HCT116 (cell line): ENCODE results near the gene SLC22A15. TPM values are rescaled to one million over a fixed set of nuclear protein-coding genes. Genes with fewer than 3 reads are reported as not detected.

ENCODE experiments used
- ATAC-seq: fragments of 200-7000 bp; cut with Tn5 transposase; 2 replicates; pipeline ENCODE4 v1.9.1; 2020; ENCODE audit warnings: mild to moderate bottlenecking, moderate library complexity
- BruUV-seq: library from RNA; stranded (reverse); fragments of 400-500 nt; replicated peaks from 2 replicates; lab custom pipeline; 2021; lab: Mats Ljungman, UMichigan
- CTCF ChIA-PET: fragments of 300-600 bp; sonication (Branson Sonifier 250); formaldehyde crosslinking; loops from one replicate; lab custom pipeline; 2021; ENCODE audit warnings: antibody characterized with exemption; lab: Charles Lee
- POLR2A ChIA-PET: fragments of 300-600, 350-600 bp; sonication (Branson Sonifier 250); formaldehyde crosslinking; loops from one replicate; lab custom pipeline; 2021; ENCODE audit warnings: antibody characterized with exemption; lab: Charles Lee
- RAD21 ChIA-PET, 2 experiments: fragments of 300-600 bp; sonication (Branson Sonifier 250); formaldehyde crosslinking; loops; one replicate each; lab custom pipeline; 2023; ENCODE audit warnings: low total read pairs in 2 of 2; ENCODE audit not compliant: uncharacterized antibody in 2 of 2, unreplicated experiment in 2 of 2, low non-redundant PET in 1 of 2; lab: Charles Lee
- DNase-seq: peaks from one replicate; pipeline ENCODE4 v3.0.0-alpha.2; 2010; ENCODE audit warnings: low read depth, low spot score
- H2AFZ ChIP-seq: fragments of 200-600 bp; shearing (Covaris generic), sonication (generic); 2 replicates; pipeline ENCODE4 v1.6.1; 2017; ENCODE audit warnings: low read depth, mixed run types, mixed read lengths, antibody characterized with exemption, low read length; ENCODE audit not compliant: poor library complexity, severe bottlenecking
- H3K27ac ChIP-seq: 2 replicates; pipeline ENCODE4 v1.5.1; 2012; ENCODE audit warnings: low read depth, low read length
- H3K27me3 ChIP-seq: fragments of 200-600 bp; sonication (generic); 2 replicates; pipeline ENCODE4 v1.6.1; 2016; ENCODE audit warnings: mixed run types, low read length, mixed read lengths; ENCODE audit not compliant: insufficient read depth
- H3K36me3 ChIP-seq, 2 experiments: fragments of 200-500 bp in 1 of 2; fragments of 200-600 bp in 1 of 2; sonication (Bioruptor generic) in 1 of 2; sonication (generic) in 1 of 2; 2 replicates each; pipeline versions ENCODE4 v1.5.1 to v1.6.1; 2014 to 2016; ENCODE audit warnings: low read length in 2 of 2, inconsistent platforms in 1 of 2, mixed read lengths in 1 of 2, mixed run types in 1 of 2; ENCODE audit not compliant: insufficient read depth in 2 of 2, control insufficient read depth in 1 of 2
- H3K4me1 ChIP-seq, 2 experiments: fragments of 200-600 bp in 1 of 2; sonication (generic) in 1 of 2; 2 replicates each; pipeline versions ENCODE4 v1.5.1 to v1.6.1; 2012 to 2017; ENCODE audit warnings: low read length in 2 of 2, inconsistent platforms in 1 of 2, mild to moderate bottlenecking in 1 of 2, mixed read lengths in 1 of 2, mixed run types in 1 of 2, moderate library complexity in 1 of 2; ENCODE audit not compliant: insufficient read depth in 2 of 2, control insufficient read depth in 1 of 2
- H3K4me2 ChIP-seq: fragments of 200-600 bp; sonication (generic); 2 replicates; pipeline ENCODE4 v1.6.1; 2017; ENCODE audit warnings: mixed run types, low read length, mixed read lengths
- H3K4me3 ChIP-seq, 2 experiments: fragments of 200-600 bp in 1 of 2; sonication (generic) in 1 of 2; replicated peaks in 1 of 2; 2 replicates each; pipeline ENCODE4 v1.5.1; 2011 to 2016; ENCODE audit warnings: low read length in 2 of 2, control low read depth in 1 of 2, low read depth in 1 of 2, mild to moderate bottlenecking in 1 of 2, mixed read lengths in 1 of 2, mixed run types in 1 of 2
- H3K79me2 ChIP-seq: fragments of 200-600 bp; sonication (generic); 2 replicates; pipeline ENCODE4 v1.6.1; 2017; ENCODE audit warnings: mild to moderate bottlenecking, mixed run types, low read length, moderate library complexity, mixed read lengths; ENCODE audit not compliant: insufficient read depth
- H3K9ac ChIP-seq: fragments of 200-600 bp; sonication (generic); 2 replicates; pipeline ENCODE4 v1.6.1; 2016; ENCODE audit warnings: low read length, mixed read lengths
- H3K9me2 ChIP-seq: fragments of 200-600 bp; sonication (generic), shearing (Covaris generic); 2 replicates; pipeline ENCODE4 v1.6.1; 2017; ENCODE audit warnings: mixed run types, mild to moderate bottlenecking, moderate library complexity; ENCODE audit not compliant: insufficient read depth
- H3K9me3 ChIP-seq, 2 experiments: fragments of 200-500 bp in 1 of 2; fragments of 200-600 bp in 1 of 2; sonication (Bioruptor generic) in 1 of 2; sonication (generic) in 1 of 2; 2 replicates each; pipeline ENCODE4 v1.6.1; 2014 to 2017; ENCODE audit warnings: low read length in 2 of 2, mixed read lengths in 2 of 2, inconsistent platforms in 1 of 2, low read depth in 1 of 2, mild to moderate bottlenecking in 1 of 2, mixed run types in 1 of 2, moderate library complexity in 1 of 2; ENCODE audit not compliant: control insufficient read depth in 1 of 2, insufficient read depth in 1 of 2
- H4K20me1 ChIP-seq: fragments of 200-600 bp; sonication (generic), shearing (Covaris generic); 2 replicates; pipeline ENCODE4 v1.6.1; 2017; ENCODE audit warnings: mixed run types, mild to moderate bottlenecking, moderate library complexity; ENCODE audit not compliant: insufficient read depth
- CBX3 ChIP-seq: IDR thresholded peaks from 2 replicates; pipeline ENCODE4 v1.6.1; 2012; ENCODE audit warnings: low read depth
- CEBPB ChIP-seq: IDR thresholded peaks from 2 replicates; pipeline ENCODE4 v1.6.1; 2012; ENCODE audit warnings: low read depth
- CTCF ChIP-seq, 3 experiments: fragments of 200-600 bp in 1 of 3; sonication (generic) in 1 of 3; IDR thresholded peaks in 2 of 3; conservative IDR thresholded peaks in 1 of 3; 2 replicates each; pipeline ENCODE4 v1.5.1; 2012 to 2017; ENCODE audit warnings: low read depth in 2 of 3, low read length in 2 of 3, antibody characterized with exemption in 1 of 3, borderline replicate concordance in 1 of 3, control low read depth in 1 of 3, mild to moderate bottlenecking in 1 of 3, mixed read lengths in 1 of 3, mixed run types in 1 of 3, moderate library complexity in 1 of 3; ENCODE audit not compliant: insufficient read depth in 1 of 3
- EGR1 ChIP-seq: IDR thresholded peaks from 2 replicates; pipeline ENCODE4 v1.6.1; 2012; ENCODE audit warnings: low read depth
- ELF1 ChIP-seq: IDR thresholded peaks from 2 replicates; pipeline ENCODE4 v1.6.1; 2012; ENCODE audit warnings: low read depth, borderline replicate concordance
- EZH2 ChIP-seq: fragments of 200-600 bp; sonication (generic); IDR thresholded peaks from 2 replicates; pipeline ENCODE4 v1.6.1; 2017; ENCODE audit warnings: antibody characterized with exemption, mixed run types
- FOSL1 ChIP-seq: IDR thresholded peaks from 2 replicates; pipeline ENCODE4 v1.6.1; 2012; ENCODE audit warnings: low read depth
- JUND ChIP-seq: IDR thresholded peaks from 2 replicates; pipeline ENCODE4 v1.6.1; 2012
- MAX ChIP-seq: IDR thresholded peaks from 2 replicates; pipeline ENCODE4 v1.6.1; 2012
- POLR2AphosphoS5 ChIP-seq: IDR thresholded peaks from 2 replicates; pipeline ENCODE4 v1.6.1; 2011; ENCODE audit warnings: mild to moderate bottlenecking, low read depth, low read length, moderate library complexity
- REST ChIP-seq: IDR thresholded peaks from 2 replicates; pipeline ENCODE4 v1.6.1; 2012; ENCODE audit warnings: low read depth
- SIN3A ChIP-seq: IDR thresholded peaks from 2 replicates; pipeline ENCODE4 v1.6.1; 2012; ENCODE audit warnings: low read depth
- SP1 ChIP-seq: IDR thresholded peaks from 2 replicates; pipeline ENCODE4 v1.6.1; 2012; ENCODE audit warnings: low read depth
- TCF7L2 ChIP-seq: IDR thresholded peaks from 2 replicates; pipeline ENCODE4 v1.7.0; 2011; ENCODE audit warnings: borderline replicate concordance, inconsistent platforms; ENCODE audit not compliant: insufficient read depth, insufficient read length; ENCODE audit errors: extremely low read depth
- YY1 ChIP-seq: IDR thresholded peaks from 2 replicates; pipeline ENCODE4 v1.6.1; 2011; ENCODE audit warnings: low read length, low read depth, moderate library complexity, mild to moderate bottlenecking; ENCODE audit not compliant: insufficient replicate concordance; ENCODE audit errors: extremely low read depth
- ZNF274 ChIP-seq: fragments of 200-500 bp; sonication (Bioruptor generic); IDR thresholded peaks from 2 replicates; pipeline ENCODE4 v1.6.1; 2014; ENCODE audit warnings: mild to moderate bottlenecking, low read depth, low read length, inconsistent platforms
- intact Hi-C: fragments of 100-400 bp; cut with micrococcal nuclease; formaldehyde crosslinking; loops from 2 replicates; pipeline ENCODE4 v1.10.0; 2022
- total RNA-seq: library from RNA; stranded (reverse); gene quantifications from one replicate; pipeline ENCODE4 v1.2.1, GENCODE V29; 2021; ENCODE audit not compliant: unreplicated experiment

The SLC22A15 gene
- total RNA-seq, 1 experiment from 2014 or later: 3.1 TPM

- H3K4me1 ChIP-seq: peaks cover 0 to 11% of the 10 kb centered on the region in 2 experiments; a peak in 2 of 4 replicates
- no peaks in the 10 kb centered on the region for H3K9me2 ChIP-seq
- TF ChIP-seq TCF7L2 (no peak), REST (no peak), JUND (0 out of 2 replicates have a peak, but pooled peaks have one; percentile 27), ELF1 (no peak), CBX3 (no peak), FOSL1 (peak; percentile 43)
- TF ChIP-seq, all 23 proteins: peak for 2
- ATAC-seq (no peak), DNase-seq (no peak)
- ChIA-PET RAD21 (no interaction called here), POLR2A (no interaction called here), CTCF (no interaction called here)
- no peaks in the 10 kb centered on the region for H3K79me2 ChIP-seq
- peak overlapping the region; percentile 15 for H3K4me2 ChIP-seq
- H3K27ac ChIP-seq: no peak overlapping the region
- no peaks in the 10 kb centered on the region; the same call in 1 of the 2 replicates for H4K20me1 ChIP-seq
- 0 out of 2 replicates have a peak, but pooled peaks cover 5% of the 10 kb centered on the region for H3K27me3 ChIP-seq
- H3K4me3 ChIP-seq: no peak overlapping the region
- no peaks in the 10 kb centered on the region for H3K9me3 ChIP-seq
- no peak overlapping the region for H3K9ac ChIP-seq
- intact Hi-C loops: no loop called here
- H3K36me3 ChIP-seq: no peaks in the 10 kb centered on the region
- no peak overlapping the region for H2AFZ ChIP-seq
- no TSS peak for BruUV-seq
Observed at GRCh38 chr1:115949156-115949555, 27.2 kb upstream of the SLC22A15 start.

- H3K9me3 ChIP-seq: no peaks in the 10 kb centered on the region
- TF ChIP-seq SIN3A: no peak
- no peak for TF ChIP-seq CEBPB
- TF ChIP-seq CTCF (IDR thresholded peaks at IDR 0.05 in 2 of 3, conservative IDR thresholded peaks at IDR 0.05 in 1 of 3; ENCODE audit: borderline replicate concordance in 1 of 3, insufficient read depth in 1 of 3, low read depth in 2 of 3, low read length in 2 of 3): no peak
- TF ChIP-seq JUND: no peak
- no peak for TF ChIP-seq CBX3
- no peak for TF ChIP-seq ZNF274
- no peak for TF ChIP-seq MAX
- TF ChIP-seq EZH2: no peak
- TF ChIP-seq ELF1: no peak
- TF ChIP-seq YY1: no peak
- TF ChIP-seq EGR1: no peak
- no peak for TF ChIP-seq SP1
- no peak for TF ChIP-seq POLR2AphosphoS5
Observed at GRCh38 chr1:115951560-115951959, 24.8 kb upstream of the SLC22A15 start.

More at GRCh38 chr1:115951560-115951959, 24.8 kb upstream of the SLC22A15 start:
- Histone ChIP-seq H3K27me3 (no peaks in the 10 kb centered on the region), H3K9ac (no peak overlapping the region), H3K36me3 (no peaks in the 10 kb centered on the region), H4K20me1 (no peaks in the 10 kb centered on the region; the same call in 1 of the 2 replicates), H3K9me2 (no peaks in the 10 kb centered on the region), H3K79me2 (no peaks in the 10 kb centered on the region), H3K27ac (no peak overlapping the region), H3K4me1 (peaks cover 0 to 11% of the 10 kb centered on the region in 2 experiments; a peak in 2 of 4 replicates), H3K4me3 (no peak overlapping the region), H3K4me2 (no peak overlapping the region), H2AFZ (peak overlapping the region; percentile 57)
- no peak for DNase-seq
- ChIA-PET CTCF (no interaction called here), POLR2A (no interaction called here), RAD21 (no interaction called here)
- no peak for ATAC-seq
- intact Hi-C loops: no loop called here
- no TSS peak for BruUV-seq
